ENCODE results near the gene CAMK1D. TPM values are rescaled to one million over a fixed set of nuclear protein-coding genes. Genes with fewer than 3 reads are reported as not detected.

The CAMK1D gene
- total RNA-seq, 2 experiments from 2014 or later: 19.0 to 25.6 TPM

DNA sequence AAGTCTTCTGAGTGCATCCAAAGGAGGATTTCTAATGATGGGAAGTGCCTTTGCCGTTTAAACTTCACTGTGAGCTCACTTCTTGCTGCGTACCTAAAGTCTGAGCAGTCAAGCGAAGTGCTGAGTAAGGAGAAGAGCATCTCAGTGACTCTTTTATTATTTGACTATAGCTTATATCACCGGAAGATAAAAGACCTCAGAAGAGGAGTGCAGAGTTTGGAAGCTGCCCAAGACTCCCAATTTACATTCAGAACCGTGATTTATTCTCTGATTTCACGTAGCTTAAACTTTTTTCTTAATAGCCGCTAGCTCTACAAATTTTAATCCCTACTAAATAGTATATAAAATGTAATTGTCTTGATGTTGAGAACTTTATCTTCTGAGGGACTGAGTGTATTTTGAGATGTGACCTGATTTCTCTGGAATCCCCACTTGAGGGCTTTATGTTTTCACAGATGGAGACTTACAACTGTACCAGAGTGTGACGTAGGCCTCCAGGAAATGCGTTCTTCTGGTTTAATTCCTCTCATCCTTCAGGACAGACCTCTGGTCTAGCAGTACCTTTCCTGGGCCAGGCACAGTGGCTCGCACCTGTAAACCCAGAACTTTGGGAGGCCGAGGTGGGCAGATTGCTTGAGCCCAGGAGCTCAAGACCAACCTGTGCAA lies 51.1 kb downstream of the CAMK1D start:
- Histone ChIP-seq H3K4me3 (ENCODE audit: low read depth, low read length, poor library complexity, severe bottlenecking) (no peak overlapping the region), H4K20me1 (ENCODE audit: insufficient read depth, low read length) (no peaks in the 10 kb centered on the region), H2AFZ (ENCODE audit: low read length) (no peak overlapping the region), H3K36me3 (ENCODE audit: insufficient read depth, low read length) (peaks cover 3% of the 10 kb centered on the region; the same call in 1 of the 2 replicates), H3K79me2 (ENCODE audit: insufficient read depth, low read depth, low read length) (0 out of 2 replicates have a peak, but pooled peaks cover 8% of the 10 kb centered on the region), H3K4me1 (ENCODE audit: insufficient read depth, low read length, poor library complexity, severe bottlenecking) (no peaks in the 10 kb centered on the region), H3K27ac (ENCODE audit: low read depth, low read length, poor library complexity, severe bottlenecking) (no peak overlapping the region), H3K4me2 (ENCODE audit: low read length) (no peak overlapping the region), H3K9me3 (ENCODE audit: low read length) (no peaks in the 10 kb centered on the region), H3K9me2 (ENCODE audit: insufficient read depth, low read length) (no peaks in the 10 kb centered on the region)
- BruUV-seq (replicated peaks): no TSS peak
- DNase-seq (ENCODE audit: low spot score): no peak
- ChIA-PET POLR2A (interaction anchor here (0.5 to 1.0 kb wide), 2 partner anchors 14 to 347 kb away, joined by 3 read pairs; no protein-coding TSS in a partner anchor), CTCF (ENCODE audit: unreplicated experiment) (no interaction called here)
- TF ChIP-seq, protein P1, sequence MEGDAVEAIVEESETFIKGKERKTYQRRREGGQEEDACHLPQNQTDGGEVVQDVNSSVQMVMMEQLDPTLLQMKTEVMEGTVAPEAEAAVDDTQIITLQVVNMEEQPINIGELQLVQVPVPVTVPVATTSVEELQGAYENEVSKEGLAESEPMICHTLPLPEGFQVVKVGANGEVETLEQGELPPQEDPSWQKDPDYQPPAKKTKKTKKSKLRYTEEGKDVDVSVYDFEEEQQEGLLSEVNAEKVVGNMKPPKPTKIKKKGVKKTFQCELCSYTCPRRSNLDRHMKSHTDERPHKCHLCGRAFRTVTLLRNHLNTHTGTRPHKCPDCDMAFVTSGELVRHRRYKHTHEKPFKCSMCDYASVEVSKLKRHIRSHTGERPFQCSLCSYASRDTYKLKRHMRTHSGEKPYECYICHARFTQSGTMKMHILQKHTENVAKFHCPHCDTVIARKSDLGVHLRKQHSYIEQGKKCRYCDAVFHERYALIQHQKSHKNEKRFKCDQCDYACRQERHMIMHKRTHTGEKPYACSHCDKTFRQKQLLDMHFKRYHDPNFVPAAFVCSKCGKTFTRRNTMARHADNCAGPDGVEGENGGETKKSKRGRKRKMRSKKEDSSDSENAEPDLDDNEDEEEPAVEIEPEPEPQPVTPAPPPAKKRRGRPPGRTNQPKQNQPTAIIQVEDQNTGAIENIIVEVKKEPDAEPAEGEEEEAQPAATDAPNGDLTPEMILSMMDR (conservative IDR thresholded peaks at IDR 0.05; ENCODE audit: low read length): no peak
- TF ChIP-seq EZH2phosphoT487 (IDR thresholded peaks at IDR 0.05; ENCODE audit: borderline replicate concordance, low read depth, low read length): no peak
- intact Hi-C loops (cut with micrococcal nuclease; ENCODE audit: unreplicated experiment): no loop called here

DNA sequence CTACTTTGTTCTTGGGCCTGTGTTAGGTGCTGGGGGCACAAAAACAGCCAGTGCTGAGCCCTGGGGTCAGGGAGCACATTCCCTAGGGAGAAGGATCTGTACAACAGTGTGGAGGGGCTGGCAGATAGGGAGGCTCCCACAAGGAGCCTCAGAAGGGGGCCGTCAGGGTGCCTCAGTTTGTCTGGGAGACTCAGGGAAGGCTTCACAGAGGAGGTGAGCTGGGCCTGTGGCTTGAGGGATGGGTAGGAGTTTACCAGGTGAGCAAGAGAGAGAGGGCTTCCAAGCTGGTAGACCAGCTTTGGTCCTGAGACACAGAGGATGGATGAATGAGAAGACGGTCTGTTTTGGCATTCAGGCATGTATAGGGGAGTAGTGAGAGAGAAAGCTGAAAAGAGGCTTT lies 52.1 kb downstream of the CAMK1D start:
- intact Hi-C loops (cut with micrococcal nuclease; ENCODE audit: unreplicated experiment): no loop called here
- no TSS peak for BruUV-seq (replicated peaks)
- Histone ChIP-seq H3K79me2 (ENCODE audit: insufficient read depth, low read depth, low read length) (0 out of 2 replicates have a peak, but pooled peaks cover 8% of the 10 kb centered on the region), H4K20me1 (ENCODE audit: insufficient read depth, low read length) (no peaks in the 10 kb centered on the region), H3K9me2 (ENCODE audit: insufficient read depth, low read length) (no peaks in the 10 kb centered on the region), H3K27ac (ENCODE audit: low read depth, low read length, poor library complexity, severe bottlenecking) (no peak overlapping the region), H2AFZ (ENCODE audit: low read length) (no peak overlapping the region), H3K4me3 (ENCODE audit: low read depth, low read length, poor library complexity, severe bottlenecking) (no peak overlapping the region), H3K4me1 (ENCODE audit: insufficient read depth, low read length, poor library complexity, severe bottlenecking) (no peaks in the 10 kb centered on the region), H3K4me2 (ENCODE audit: low read length) (no peak overlapping the region), H3K36me3 (ENCODE audit: insufficient read depth, low read length) (peaks cover 3% of the 10 kb centered on the region; the same call in 1 of the 2 replicates), H3K9me3 (ENCODE audit: low read length) (no peaks in the 10 kb centered on the region)
- TF ChIP-seq EZH2phosphoT487 (IDR thresholded peaks at IDR 0.05; ENCODE audit: borderline replicate concordance, low read depth, low read length): no peak
- TF ChIP-seq, protein P1 (conservative IDR thresholded peaks at IDR 0.05; ENCODE audit: low read length): no peak
- DNase-seq (ENCODE audit: low spot score): no peak
- POLR2A ChIA-PET: interaction anchor here (0.9 to 1.0 kb wide), 2 partner anchors 15 to 62 kb away, joined by 3 read pairs; no protein-coding TSS in a partner anchor
- CTCF ChIA-PET (ENCODE audit: unreplicated experiment): no interaction called here

DNA sequence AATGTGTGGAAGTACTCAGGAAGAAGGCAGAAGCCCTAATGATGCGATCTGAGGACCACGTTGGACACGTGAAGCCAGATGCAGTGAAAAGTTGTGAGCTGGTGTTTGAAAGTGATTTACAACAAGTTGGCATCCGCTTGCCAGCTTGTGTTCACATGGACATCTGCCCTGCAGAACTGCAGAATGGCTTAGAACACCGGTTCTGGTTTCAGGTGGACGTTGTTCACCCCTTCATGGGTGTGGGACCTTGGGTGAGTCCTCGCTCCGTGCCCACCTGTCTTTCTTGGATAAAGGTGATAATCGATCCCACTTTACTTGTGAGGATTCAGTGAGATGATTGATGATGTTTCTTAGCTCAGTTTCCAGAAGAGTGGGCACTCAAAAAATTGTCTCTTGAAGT lies 53.8 kb downstream of the CAMK1D start:
- H3K9me2 ChIP-seq (ENCODE audit: insufficient read depth, low read length): no peaks in the 10 kb centered on the region
- BruUV-seq (replicated peaks): no TSS peak

More for the DNA sequence above, 53.8 kb downstream of the CAMK1D start:
- no peak overlapping the region for H3K27ac ChIP-seq (ENCODE audit: low read depth, low read length, poor library complexity, severe bottlenecking)
- H3K4me1 ChIP-seq (ENCODE audit: insufficient read depth, low read length, poor library complexity, severe bottlenecking): no peaks in the 10 kb centered on the region
- no peaks in the 10 kb centered on the region for H4K20me1 ChIP-seq (ENCODE audit: insufficient read depth, low read length)
- H3K4me2 ChIP-seq (ENCODE audit: low read length): no peak overlapping the region
- ChIA-PET CTCF (ENCODE audit: unreplicated experiment) (no interaction called here), POLR2A (no interaction called here)
- peaks cover 3% of the 10 kb centered on the region; the same call in 1 of the 2 replicates for H3K36me3 ChIP-seq (ENCODE audit: insufficient read depth, low read length)
- no peak overlapping the region for H3K4me3 ChIP-seq (ENCODE audit: low read depth, low read length, poor library complexity, severe bottlenecking)
- no peak for DNase-seq (ENCODE audit: low spot score)
- H2AFZ ChIP-seq (ENCODE audit: low read length): no peak overlapping the region
- intact Hi-C loops (cut with micrococcal nuclease; ENCODE audit: unreplicated experiment): no loop called here
- 0 out of 2 replicates have a peak, but pooled peaks cover 8% of the 10 kb centered on the region for H3K79me2 ChIP-seq (ENCODE audit: insufficient read depth, low read depth, low read length)
- H3K9me3 ChIP-seq (ENCODE audit: low read length): no peaks in the 10 kb centered on the region
- TF ChIP-seq, protein P1 (conservative IDR thresholded peaks at IDR 0.05; ENCODE audit: low read length): no peak
- no peak for TF ChIP-seq EZH2phosphoT487 (IDR thresholded peaks at IDR 0.05; ENCODE audit: borderline replicate concordance, low read depth, low read length)

All from OCI-LY7 (cell line).